ENCODE results near the gene TFDP2.
"Not testable (repeated sequence)": the region's sequence is repeated elsewhere in the genome, so short reads cannot be mapped to it uniquely, and the experiment has no call there.

Gene TFDP2

DNA sequence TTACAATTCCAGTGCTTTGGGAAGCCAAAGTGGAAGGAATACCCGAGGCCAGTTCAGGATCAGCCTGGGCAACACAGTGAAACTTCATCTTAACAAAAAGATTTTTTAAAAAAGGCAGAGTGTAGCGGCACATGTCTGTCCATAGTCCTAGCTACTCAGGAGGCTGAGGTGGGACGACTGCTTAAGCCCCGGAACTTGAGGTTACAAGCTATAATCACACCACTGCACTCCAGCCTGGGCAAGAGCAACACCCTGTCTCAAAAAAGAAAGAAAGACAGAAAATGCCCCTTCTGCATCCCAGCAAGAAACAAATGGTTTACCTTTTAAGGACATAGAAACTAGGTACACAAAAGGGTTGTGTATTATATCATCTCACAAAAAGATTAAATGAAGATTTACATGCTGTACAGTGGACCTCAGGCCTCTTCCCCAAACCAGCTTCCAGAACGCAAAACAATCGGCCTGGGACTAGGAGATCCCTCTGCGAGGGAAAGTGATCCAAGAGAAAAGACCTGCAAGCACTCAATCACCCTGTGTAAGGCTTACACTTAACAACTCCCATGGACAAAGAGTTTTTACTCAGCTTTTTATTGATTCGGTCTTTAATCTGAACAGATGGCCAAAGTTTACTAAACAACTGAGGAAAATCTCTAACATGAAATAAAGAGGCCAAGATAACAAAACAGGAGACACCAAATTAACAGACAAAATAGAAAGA is 21.2 kb downstream of the TFDP2 start:
- DNase-seq: no peak

DNA sequence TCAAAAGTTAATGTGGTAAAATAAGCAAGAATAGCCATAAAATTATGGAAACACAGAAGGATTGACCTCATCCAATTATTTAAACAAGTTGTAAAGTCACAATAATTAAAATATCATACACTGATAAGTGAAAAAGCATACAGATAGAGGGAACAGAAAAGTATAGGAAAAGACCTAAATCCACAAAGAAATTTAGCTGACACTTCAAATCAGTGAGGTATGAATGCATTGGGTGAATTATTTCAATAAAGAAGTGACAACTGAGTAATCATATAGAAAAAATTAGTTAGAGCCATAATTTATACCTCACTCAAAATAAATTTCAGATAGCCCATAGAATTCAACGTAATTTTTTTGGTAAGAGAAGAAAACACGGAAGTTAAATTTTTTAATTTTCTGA is 25.1 kb downstream of the TFDP2 start:
- no peak for DNase-seq

DNA sequence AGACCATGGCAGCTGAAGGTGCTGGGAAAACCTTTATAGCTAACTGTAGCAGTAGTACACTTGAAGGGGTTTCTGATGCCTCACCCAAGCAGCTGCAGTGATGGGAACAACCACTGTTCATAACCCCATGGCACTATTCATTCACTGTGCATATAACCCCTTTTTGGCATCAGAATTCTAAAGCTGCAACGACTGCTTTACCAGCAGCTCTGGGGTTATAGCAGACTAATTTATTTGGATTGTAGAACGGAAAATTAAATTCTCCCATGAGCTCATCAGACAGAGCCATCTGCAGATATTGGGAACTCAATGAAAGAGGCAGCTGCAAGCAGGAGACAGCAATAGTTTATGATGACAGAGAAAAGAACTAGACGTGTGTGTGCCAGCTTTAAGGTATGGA is 28.6 kb downstream of the TFDP2 start:
- peak in 1 of 2 experiments; percentile 57 for DNase-seq

DNA sequence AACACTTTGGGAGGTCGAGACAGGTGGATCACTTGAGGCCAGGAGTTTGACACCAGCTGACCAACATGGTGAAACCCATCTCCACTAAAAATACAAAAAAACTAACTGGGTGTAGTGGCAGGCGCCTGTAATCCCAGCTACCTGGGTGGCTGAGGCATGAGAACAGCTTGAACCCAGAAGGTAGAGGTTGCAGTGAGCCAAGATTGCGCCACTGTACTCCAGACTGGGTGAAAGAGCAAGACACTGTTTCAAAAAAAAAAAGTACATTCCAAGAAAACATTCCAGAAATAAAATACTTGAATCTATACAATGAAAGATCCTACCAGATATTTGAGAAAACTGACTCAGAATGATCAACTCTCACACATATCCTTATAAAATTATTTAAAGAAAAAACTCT is 30.4 kb downstream of the TFDP2 start:
- no peak for DNase-seq

DNA sequence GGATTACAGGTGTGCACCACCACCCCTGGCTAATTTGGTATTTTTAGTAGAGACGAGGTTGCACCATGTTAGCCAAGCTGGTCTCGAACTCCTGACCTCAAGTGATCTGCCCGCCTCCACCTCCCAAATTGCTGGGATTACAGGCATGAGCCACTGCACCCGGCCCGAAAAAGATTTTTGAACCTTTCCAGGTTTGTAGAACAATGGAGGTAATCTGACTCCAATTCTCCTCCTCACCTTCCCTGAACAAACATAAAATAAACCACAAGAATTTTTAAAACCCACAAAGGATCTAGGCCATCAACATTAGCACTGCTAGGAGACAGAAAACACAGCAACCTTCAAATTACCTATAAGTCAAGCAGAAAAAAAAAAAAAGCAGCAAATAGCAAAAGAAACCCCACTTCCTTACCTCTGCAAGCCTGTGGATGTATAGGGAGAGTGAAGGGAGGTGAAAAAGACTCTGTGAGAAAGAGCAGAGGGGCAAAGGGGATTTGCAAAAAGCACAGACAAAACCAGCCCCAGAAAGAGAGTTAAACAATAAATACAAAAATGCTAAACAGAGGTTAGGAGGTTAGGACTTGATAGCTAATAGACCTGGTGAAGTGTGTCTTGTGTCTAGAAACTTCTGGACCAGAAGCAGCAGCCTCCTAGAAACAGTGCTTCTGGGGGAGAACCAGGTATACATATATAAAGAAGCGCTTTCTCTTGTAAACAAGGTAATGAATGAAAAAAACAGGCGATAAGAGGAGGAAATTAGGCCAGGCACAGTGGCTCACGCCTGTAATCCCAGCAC is 32.1 kb downstream of the TFDP2 start:
- DNase-seq: no peak

DNA sequence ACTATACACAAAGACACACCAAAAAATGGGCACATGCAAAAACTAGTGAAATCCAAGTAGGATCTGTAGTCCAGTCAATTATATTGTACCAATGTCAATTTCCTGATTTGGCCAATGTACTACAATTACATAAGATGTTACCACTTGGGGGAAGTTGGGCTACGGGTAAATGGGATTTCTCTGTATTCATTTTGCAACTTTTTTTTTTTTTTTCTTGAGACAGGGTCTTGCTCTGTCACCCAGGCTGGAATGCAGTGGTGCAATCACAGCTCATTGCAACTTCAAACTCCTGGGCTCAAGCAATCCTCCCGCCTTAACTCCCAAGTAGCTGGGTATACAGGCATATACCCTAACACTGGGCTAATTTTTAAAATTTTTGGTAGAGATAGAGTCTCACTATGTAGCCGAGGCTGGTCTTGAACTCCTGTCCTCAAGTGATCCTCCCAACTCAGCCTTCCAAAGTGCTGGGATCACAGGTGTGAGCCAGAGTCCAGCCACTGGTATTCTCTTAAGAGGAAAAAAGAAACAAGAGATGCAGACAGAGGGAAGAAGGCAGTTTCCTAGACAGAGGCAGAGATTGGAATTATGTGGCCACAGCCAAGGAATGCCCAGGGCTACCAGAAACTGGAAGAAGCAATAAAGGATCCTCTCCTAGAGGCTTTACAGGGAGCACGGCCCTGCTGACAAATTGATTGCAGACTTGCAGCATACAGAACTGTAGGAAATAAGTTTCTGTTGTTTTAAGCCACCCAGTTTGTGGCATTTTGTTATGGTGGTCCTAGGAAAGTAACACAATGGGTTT is 33.3 kb downstream of the TFDP2 start:
- DNase-seq: no peak

DNA sequence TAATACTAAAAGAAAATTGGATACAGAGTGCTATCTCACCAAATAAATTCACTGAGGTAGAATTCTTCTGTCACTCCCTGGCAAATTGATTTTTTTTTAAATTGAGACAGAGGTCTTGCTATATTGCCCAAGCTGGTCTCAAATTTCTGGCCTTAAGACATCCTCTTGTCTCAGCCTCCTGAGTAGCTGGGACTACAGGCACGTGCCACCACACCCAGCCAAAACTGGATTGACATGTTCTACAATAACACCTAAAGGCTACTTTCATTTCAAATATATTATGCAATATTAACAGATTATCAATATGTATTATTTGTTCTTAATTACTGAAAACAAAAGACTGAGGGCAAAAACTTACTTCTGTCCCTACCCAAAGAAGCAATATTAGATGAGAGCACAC is 36.7 kb downstream of the TFDP2 start:
- DNase-seq: no peak

DNA sequence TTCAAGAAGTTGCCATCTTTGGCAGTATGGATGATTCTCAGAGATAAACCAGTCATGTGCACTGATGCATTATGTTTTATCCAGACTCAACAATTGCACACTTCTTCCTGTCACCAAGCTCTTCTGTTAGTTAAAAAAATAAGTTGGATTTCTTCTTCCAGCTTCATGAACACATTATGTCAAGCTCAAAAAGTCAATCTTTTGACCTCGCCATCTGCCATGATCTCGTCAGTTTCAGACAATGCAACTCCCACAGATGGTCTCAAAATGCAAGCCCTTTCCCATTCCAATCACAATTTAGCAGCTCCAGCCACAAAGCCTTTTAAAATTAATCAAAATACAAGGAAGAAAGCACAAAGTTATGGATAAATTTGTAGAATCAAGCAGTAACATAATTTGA is 42.8 kb downstream of the TFDP2 start:
- DNase-seq: no peak

DNA sequence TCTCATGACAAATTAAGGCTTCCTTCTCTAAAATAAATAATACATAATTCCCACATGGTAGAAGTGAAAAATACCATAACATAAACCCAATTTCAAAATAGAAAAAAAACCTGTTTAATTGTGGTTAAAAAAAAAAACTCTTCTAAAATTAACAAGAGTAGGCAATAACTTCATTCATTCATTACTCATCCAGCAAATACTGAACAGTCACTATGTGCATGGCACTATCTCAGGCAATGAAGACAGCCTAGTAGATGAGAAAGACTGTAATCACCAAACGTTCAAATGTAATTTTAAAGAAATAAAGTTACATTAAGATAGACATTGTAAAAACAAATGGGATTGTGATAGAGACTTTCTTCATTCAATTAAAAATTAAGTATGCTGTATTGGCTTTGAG is 43.4 kb downstream of the TFDP2 start:
- no peak for DNase-seq

DNA sequence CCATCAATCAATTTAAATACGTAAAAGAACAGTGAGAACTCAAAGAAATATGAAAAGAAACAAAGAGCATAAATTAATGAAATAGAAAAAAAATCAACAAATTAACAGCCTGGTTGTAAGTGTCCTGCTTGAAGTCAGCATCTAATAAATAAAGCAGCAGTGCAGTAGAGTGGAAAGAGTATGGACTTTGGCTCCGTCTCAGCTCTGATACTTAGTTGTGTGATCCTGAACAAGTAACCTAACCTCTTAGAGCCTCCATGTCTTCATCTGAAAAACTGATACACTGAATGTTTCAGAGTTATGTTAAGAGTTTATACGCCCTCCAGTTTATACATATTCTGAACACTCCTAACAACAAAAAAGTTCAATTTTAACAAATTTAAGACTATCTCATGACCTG is 44.6 kb downstream of the TFDP2 start:
- DNase-seq: no peak

DNA sequence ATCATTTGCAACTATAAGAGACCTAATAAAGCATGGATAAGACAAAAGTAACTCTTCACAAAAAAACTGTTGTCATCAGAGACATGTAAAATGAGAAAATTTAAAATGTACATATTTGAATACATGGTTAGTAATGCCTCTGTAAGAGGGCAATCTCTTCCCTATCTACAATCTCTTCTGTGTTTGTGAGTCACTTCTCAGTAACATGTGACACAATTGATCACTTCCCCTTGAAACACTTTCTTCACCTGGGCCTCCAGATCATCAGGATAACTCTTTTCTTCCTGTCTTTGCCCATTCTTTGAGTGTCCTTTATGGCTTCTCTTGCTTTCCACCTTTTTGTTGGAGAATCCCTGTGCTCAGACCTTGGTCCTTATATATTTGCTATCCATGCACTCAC is 50.4 kb downstream of the TFDP2 start:
- DNase-seq: no peak

DNA sequence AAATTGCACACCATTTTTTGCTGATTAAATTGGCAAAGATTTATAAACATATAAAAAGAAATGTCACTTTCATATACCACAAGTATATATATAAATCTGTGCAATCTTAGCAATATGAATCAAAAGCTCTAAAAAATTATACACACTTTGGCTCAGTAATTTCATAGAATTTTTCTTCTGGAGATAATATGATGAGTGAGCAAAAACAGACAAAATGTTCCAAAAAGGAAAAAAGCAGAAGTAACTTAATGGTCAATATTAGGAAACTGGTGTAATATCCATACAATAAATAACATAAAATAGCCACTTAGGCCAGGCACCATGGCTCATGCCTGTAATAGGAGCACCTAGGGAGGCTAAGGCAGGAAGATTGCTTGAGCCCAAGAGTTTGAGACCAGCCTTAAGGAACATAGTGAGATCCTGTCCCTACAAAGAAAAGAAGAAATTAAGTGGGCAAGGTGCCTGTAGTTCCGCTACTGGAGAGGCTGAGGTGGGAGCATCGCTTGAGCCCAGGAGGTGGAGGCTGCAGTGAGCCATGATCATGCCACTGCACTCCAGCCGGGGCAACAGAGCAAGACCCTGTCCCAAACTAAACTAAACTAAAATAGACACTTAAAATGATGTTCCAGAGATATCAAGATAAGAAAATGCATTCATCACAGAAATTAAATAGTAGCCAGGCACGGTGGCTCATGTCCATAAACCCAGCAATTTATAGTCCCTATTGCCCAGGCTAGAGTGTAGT is 52.1 kb downstream of the TFDP2 start:
- no peak for DNase-seq

DNA sequence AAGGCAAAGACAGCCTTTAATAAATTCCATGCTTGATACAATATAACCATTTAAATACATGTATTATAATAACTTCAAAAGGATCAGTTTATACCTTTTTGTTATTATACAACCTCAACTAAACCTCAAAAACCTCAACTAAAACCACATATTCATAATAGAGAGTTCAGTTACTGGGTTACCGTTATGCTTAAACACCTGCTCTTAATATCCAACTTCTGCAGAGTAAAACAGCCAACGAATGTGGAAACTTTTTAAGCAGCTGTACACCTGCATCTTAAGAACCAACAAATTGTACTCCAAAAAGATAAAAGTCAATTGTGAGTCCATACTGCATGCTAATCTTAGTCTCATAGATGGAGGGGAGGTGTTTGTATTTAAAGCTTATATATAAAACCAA is 53.5 kb downstream of the TFDP2 start:
- no peak for DNase-seq

DNA sequence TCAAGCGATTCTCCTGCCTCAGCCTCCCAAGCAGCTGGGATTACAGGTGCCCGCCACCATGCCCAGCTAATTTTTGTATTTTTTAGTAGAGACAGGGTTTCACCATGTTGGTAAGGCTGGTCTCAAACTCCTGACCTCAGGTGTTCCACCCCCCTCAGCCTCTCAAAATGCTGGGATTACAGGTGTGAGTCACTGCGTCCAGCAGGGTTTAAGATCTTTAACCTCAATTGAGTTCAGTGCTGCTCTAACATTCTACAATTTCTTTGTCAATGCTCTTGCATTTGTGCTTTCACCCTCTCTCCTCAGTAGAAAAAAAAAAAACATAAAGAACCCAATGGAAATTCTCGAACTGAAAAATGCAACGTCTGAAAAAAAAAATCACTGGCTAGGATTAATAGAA is 60.4 kb downstream of the TFDP2 start:
- DNase-seq: not testable (repeated sequence)

DNA sequence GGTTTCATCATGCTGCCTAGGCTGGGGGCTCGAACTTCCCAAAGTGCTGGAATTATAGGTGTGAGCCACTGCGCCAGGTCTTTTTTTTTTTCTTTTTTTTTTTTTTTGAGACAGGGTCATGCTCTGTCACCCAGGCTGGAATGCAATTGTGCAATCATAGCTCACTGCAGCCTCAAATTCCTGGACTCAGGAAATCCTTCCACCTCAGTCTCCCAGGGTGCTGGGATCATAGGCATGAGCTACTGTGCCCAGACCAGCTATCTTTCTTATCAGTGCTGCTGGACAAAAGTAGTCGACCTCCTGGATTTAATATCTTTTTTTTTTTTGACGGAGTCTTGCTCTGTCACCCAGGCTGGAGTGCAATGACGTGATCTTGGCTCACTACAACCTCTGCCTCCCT is 60.8 kb downstream of the TFDP2 start:
- no peak for DNase-seq

DNA sequence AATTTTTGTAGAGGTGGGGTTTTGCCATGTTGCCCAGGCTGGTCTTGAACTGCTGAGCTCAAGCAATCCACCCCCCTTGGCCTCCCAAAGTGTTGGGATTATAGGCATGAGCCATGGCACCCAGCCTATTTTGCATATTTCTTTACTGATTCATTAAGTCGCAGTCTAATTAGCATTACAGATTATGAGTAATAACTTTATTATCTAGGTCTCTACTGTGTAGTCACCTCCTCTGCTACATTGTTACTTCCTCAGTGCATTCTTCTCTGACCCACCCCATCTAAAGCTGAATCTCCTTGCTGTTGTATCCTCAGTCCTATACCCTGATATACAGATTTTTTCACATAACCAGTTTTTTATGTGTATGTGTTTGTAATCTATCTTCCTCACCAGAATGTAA is 61.7 kb downstream of the TFDP2 start:
- DNase-seq: no peak

DNA sequence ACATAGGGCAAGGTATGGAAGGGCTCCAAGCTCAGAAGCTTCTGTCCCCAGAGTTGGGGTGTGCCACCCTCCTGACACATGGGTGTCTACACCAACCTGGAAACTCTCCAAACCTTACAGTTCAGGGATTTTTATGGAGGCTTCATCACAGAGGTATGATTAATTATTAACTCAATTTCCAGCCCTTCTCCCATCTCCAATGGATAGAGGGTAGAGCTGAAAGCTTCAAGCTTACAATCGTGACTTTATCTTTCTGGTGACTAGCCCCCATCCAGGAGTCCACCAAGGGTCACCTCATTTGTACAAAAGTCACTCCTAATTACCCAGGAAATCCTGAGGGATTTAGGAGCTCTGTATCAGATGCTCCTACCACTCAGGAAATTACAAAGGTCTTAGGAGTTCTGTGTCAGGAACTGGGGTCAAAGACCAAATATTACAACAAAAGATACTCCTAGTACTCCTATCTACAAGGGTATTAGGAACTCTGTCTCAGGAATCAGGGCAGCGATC is 62.7 kb downstream of the TFDP2 start:
- DNase-seq: no peak

DNA sequence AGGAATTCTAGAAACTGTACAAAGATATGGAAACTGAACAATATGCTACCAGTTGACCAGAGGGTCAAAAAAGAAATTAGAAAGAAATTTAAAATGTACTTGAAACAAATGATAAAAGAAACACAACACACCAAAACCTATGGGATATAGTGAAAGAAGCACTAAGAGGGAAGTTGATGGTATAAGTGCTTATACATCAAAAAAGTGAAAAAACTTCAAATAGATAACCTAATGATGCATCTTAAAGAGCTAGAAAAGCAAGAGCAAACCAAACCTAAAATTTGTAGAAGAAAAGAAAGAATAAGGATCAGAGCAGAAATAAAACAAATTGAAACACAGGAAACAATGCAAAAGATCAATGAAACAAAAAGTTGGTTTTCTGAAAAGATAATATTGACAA is 68.2 kb downstream of the TFDP2 start:
- no peak for DNase-seq

DNA sequence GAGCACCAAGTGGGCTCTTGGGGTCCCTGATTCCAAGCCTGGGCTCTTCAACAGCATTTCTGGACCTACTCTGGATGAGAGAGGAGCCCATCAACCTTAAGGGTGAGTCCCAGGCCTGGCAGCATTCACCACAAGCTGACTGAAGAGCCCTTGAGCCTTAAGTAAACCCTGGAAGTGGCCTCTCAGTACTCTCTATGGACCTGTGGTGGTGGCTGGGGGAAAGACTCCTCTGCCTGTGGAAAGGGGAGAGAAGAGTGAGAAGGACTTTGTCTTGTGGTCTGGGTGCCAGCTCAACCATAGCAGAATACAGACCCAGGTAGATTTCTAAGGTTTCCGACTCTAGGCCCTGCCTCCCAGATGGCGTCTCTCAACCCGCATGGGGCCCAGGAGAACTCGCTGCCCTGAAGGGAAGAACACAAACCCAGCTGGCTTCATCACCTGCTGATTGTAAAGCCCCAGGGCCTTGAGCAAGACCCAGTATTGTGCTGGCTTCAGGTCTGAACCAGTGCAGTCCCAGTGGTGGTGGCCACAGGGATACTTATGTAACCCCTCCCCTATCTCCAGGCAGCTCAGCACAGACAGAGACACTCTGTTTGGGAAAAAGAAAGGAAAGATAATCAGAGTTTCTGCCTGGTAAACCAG is 71.4 kb downstream of the TFDP2 start:
- DNase-seq: no peak

DNA sequence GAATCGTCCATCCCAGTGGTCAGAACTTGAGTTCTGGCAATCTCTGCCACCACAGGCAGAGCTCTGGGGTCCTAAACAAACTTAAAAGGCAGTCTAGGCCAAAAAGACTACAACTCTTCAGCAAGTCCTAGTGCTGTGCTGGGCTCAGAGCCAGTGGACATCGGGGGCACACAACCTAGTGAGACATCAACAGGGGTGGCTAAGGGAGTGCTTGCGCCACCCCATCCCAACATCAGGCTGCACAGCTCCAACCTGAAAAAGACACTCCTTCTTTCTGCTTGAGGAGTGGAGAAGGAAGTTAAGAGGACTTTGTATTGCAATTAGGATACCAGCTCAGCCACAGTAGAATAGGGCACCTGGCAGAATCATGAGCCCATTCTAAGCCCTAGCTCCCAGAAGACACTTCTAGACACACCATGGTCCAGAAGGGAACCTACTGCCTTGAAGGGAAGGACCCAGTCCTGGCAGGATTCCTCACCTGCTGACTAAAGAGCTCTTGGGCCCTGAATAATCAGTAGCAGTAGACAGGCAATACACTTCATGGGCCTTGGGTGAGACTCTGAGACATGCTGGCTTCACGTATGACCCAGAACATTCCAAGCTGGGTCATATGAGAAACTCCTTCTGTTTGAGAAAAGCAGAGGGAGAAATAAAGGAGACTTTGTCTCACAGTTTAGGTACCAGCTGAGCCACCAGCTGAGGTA is 72.0 kb downstream of the TFDP2 start:
- no peak for DNase-seq

DNA sequence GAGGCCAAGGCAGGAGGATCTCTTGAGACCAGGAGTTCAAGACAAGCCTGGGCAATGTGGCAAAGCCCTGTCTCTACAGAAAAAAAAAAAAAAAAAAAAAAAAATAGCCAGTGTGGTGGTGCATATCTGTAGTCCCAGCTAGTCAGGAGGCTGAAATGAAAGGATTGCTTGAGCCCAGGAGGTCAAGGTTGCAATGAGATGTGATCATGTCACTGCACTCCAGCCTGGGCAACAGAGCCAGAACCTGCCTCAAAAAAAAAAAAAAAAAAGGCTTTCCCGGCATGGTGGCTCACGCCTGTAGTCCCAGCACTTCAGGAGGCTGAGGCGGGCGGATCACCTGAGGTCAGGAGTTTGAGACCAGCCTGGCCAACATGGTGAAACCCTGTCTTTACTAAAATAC is 73.7 kb downstream of the TFDP2 start:
- not testable (repeated sequence) for DNase-seq

DNA sequence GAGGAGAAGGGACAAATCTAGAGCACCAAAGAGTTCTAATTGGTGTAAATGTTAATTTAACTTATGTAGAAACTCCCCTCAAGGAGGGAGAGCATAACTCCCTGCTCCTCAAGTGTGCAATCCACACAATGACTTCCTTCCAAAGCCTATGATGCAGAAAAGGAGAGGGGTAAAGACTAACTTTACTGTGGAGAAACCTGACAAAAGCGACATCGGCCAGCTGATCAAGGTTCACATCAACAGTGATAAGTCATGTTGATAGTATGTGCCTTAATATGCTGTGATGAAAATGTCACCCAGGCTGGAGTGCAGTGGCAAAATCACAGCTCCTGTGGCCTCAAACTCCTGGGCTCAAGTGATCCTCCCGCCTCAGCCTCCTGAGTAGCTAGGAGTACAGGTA is 76.5 kb downstream of the TFDP2 start:
- no peak for DNase-seq
